SH-SY5Y (cell line): ENCODE measurements around the gene OBSCN.

ENCODE experiments used
- GATA2 ChIP-seq: IDR thresholded peaks from 2 replicates; pipeline ENCODE4 v1.6.1; 2011; ENCODE audit warnings: mild to moderate bottlenecking, low read depth, low read length
- GATA3 ChIP-seq: IDR thresholded peaks from 2 replicates; pipeline ENCODE4 v1.6.1; 2011; ENCODE audit warnings: low read depth, mild to moderate bottlenecking, low read length, moderate library complexity

DNA sequence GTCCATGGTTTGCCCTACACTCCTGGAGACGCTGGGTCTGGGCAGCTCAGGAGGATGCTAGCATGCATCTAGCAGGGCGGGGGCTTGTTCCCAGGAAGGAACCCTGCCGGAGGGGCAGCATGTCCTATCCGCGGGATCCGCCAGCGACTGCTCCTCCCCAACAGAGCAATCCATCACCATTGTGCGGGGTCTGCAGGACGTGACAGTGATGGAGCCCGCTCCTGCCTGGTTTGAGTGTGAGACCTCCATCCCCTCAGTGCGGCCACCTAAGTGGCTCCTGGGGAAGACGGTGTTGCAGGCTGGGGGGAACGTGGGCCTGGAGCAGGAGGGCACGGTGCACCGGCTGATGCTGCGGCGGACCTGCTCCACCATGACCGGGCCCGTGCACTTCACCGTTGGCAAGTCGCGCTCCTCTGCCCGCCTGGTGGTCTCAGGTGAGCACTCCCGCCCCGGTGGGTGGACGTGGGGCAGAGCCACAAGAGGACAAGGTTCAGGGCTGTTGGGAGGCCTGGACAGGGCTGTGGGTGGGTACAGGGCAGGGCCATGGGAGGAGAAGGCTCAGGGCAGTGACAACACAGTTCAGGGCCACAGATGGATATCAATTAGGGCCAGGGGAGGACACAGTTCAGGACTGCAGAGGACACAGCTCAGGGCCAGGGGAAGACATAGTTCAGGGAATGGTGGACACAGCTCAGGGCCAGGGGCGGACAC lies 71.3 kb downstream of the OBSCN start:
- TF ChIP-seq GATA2, result no peak
- TF ChIP-seq GATA3, result no peak
